Embryonic facial prominence (tissue), 1 donor: ENCODE results near the gene DTX3.
"Not testable (repeated sequence)": the region's sequence is repeated elsewhere in the genome, so short reads cannot be mapped to it uniquely, and the experiment has no call there.

Experiments
- DNase-seq: peaks from one replicate; pipeline ENCODE4 v3.0.0-alpha.2; 2016; ENCODE audit errors: extremely low spot score

The DTX3 gene

GRCh38 chr12:57632073-57632957 lies 27.7 kb downstream of the DTX3 start:
- no peak for DNase-seq

- DNase-seq: no peak
Observed at GRCh38 chr12:57632958-57633840, 28.6 kb downstream of the DTX3 start, which contains the start of gene B4GALNT1. B4GALNT1 (minus strand) TSS chr12:57633201; CDS start chr12:57632132, 1,069 bp downstream.

GRCh38 chr12:57636731-57637130 lies 32.1 kb downstream of the DTX3 start:
- DNase-seq: not testable (repeated sequence)

- DNase-seq: no peak
Observed at GRCh38 chr12:57637364-57637763, 32.7 kb downstream of the DTX3 start.

- DNase-seq: no peak
Observed at GRCh38 chr12:57638096-57638495, 33.5 kb downstream of the DTX3 start.

GRCh38 chr12:57640175-57641042 lies 35.8 kb downstream of the DTX3 start:
- DNase-seq: no peak

- no peak for DNase-seq
Observed at GRCh38 chr12:57641699-57642442, 37.2 kb downstream of the DTX3 start.

GRCh38 chr12:57645990-57646658 lies 41.5 kb downstream of the DTX3 start:
- DNase-seq: not testable (repeated sequence)

GRCh38 chr12:57646659-57647049 lies 42.0 kb downstream of the DTX3 start:
- DNase-seq: not testable (repeated sequence)

- no peak for DNase-seq
Observed at GRCh38 chr12:57654042-57654441, 49.4 kb downstream of the DTX3 start.

- DNase-seq: no peak
Observed at GRCh38 chr12:57655541-57656240, 51.1 kb downstream of the DTX3 start.

- not testable (repeated sequence) for DNase-seq
Observed at GRCh38 chr12:57656408-57656807, 51.8 kb downstream of the DTX3 start.

GRCh38 chr12:57657744-57658143 lies 53.1 kb downstream of the DTX3 start:
- DNase-seq: no peak

- DNase-seq: no peak
Observed at GRCh38 chr12:57658890-57659289, 54.3 kb downstream of the DTX3 start.
